Measurements from ENCODE around the gene PTPRG.

The PTPRG gene

DNA sequence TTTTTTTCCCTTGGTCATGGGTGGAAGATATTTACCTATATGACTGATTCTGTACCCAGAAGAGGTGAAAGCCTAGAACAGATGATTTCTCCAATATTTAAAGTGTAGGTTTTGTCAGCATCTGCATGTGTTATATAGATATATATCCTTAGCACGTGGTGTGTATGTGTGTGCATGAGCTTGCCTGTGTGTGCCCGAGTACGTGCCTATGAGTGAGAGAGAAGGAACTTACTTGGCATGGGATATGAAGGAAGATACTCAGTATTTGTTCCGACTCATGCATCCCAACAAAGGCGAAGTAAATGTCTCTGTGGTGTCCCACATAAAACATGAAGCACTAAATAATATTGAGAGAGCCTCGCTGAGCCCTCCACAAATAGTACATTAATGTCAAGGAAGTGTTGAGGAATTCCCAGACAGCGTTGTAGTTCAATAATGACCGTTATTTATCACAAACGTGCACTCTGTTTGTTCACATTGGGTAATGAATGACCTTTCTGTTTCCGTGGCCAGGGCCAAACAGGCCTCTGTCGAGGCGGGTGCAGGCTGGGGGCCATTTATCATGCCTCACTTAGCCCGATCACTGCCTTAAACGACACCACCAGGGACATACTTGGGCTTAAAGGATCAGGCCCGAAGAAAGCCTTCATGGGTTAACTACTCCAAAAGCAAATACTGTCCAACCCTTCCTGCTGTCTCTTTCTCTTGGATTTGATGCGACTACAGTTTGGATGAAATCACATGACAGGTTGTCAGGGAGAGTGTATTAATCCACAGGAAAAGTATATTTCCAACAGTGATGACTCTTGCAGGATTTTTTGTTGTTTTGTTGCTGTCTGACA lies 267.7 kb downstream of the PTPRG start:
- no peak for DNase-seq (ENCODE audit: low spot score)

DNA sequence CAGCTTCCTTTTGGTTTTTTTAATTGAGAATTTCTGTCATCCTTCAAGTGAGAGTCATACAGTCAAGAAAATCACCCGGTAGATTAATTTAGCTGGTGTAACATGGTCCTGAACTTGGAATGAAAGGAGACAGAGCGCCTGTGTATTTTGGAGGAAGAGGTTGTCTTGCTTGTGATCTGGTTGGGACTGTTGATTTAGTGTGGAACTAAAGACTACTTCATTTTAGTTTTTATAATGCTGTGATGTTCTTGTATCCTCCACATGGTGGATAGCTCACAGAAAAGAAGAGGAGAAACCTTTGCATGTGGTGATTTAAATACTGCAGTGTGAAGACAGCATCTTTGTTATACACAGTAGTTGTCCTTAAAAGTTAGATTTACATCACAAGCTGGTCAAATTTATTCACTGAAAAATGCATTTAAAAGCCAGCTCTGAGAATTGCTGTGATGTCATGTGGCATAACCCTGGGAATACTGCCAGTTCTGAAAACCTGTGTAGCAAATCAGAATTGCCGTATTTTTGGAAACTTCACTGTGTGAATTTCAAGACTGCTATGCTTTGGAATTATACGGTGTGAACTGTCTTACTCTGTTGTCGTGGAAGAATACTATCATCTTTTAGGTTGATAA lies 268.5 kb downstream of the PTPRG start:
- no peak for DNase-seq (ENCODE audit: low spot score)

DNA sequence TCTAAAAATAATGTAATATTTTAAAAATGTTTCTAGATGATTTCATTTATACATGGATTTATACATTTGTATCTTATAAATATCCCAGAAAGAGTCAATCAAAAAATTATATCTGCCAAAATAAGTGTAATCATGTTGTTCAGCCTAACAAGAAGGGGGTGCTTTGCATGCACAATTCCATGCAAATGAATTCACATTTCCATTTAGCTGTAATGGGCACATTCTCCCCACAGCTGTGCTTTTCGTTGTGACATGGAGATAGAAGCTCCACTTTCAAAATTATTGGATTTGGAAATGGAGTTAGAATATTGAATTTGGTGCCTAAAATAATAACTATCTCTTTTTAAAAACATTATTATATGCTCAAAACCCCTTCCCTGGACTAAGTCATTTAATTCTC lies 270.6 kb downstream of the PTPRG start:
- no peak for DNase-seq (ENCODE audit: low spot score)

DNA sequence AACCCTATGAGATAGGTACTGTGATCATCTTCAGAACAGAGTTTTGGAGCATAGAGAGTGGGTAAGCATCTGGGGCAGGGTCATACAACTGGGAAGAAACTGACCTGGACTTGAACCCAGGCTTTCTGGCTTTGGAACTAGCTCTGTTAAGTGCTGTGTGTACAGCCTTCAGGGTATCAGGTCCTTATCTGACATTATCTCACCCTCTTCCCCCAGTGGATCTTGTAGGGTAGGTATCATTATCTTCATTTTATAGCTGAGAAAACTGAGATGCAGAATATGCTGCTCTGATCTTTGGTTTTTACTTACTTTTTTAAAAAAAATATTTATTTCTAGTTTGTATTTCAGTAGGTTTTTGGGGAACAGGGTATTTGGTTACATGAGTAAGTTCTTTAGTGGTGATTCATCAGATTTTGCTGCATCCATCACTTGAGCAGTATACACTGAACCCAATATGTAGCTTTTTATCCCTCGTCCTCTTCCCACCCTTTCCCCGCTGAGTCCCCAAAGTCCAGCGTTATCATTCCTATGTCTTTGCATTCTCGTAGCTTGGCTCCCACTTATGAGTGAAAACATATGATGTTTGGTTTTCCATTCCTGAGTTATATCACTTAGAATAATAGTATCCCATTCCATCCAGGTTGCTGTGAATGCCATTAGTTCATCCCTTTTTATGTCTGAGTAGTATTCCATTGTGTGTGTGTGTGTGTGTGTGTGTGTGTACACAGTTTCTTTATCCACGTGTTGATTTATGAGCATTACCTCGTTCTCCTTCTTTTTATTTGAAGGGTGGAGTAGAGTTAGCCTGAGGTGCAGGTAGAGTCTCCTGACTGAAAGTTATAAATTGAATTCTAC lies 271.2 kb downstream of the PTPRG start:
- no peak for DNase-seq (ENCODE audit: low spot score)

DNA sequence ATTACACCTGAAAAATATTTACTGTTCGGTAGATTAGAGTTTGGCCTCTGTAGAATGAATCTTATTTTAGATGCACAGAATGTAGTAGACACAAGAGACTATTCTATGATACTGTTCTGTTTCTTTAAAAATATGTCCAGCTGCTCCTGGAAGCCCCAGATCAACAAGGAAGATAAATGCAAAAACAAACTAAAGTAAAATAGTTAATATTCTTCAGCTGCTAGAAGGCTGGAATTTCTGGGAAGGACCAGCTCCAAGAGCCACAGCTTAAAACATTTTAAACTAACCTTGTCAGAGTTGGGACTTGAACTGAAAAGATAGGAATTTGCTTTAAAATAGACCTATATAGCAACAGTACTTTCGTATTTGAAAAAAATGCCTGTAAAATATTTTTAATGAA lies 277.9 kb downstream of the PTPRG start:
- DNase-seq (ENCODE audit: low spot score), result no peak

DNA sequence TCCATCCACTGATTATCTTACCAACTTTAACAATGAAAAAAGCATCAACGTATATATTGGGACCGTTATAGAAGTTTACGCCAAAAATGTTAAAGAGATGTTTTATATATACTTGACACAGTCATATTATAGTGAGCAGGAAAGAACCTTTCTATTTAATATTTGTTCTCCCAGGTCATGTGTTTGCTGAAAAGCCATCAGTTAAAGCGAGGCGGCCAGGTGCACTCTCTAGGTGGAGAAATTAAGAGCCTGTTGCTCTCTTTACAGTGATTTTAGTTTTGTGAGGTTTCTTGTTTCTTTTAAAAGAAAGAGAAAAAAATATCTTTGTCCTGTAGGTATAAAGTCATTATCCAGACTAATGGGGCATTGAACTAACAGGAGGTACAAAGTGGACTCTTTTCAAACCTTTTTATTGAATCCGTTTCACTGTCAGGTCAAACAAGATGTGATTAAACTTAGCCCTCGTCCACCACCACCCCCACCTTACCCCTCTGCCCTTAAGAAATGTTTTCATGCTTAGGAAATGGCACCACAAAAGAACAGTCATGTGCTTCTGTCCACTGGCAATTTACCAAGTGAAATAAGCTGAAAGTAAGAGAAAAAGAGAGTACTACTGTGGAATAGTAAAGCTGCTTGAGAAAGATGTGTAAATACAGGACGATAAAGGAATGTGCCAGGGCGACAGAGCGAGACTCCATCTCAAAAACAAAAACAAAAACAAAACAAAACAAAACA lies 279.9 kb downstream of the PTPRG start:
- DNase-seq (ENCODE audit: low spot score), result no peak

DNA sequence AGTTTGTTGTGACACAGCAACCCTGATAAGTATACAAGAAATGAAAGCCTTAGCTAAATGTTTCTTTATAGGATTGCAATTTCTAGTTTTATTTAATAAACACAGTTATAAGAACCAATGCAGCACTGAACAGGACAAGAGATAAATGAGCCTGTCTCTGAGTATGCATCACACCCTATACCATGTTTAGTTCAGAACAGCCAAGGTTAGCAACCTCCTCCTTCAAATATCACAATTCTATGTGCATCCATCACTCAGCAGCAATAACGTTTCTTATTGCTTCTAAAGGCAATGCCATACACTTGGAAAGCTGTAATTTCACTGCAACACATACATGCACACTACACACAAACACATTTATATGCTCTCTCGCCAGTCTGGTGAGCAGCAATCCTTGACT lies 280.6 kb downstream of the PTPRG start:
- DNase-seq (ENCODE audit: low spot score), result no peak

DNA sequence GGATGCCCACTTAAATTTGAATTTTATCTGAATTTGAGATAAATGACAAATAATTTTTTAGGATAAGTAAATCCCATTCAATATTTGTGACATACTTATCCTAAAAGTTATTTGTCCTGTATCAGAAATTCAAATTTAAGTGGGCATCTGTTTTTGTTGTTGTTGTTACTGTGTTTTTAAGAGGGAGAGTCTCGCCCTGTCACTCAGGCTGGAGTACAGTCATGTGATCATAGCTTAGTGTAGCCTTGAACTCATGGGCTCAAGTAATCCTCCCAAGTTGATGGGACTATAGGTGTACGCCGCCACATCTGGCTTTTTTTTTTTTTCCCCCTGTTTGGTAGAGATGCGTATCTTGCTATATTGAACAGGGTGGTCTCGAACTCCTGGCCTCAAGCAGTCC lies 283.0 kb downstream of the PTPRG start:
- DNase-seq (ENCODE audit: low spot score), result no peak

DNA sequence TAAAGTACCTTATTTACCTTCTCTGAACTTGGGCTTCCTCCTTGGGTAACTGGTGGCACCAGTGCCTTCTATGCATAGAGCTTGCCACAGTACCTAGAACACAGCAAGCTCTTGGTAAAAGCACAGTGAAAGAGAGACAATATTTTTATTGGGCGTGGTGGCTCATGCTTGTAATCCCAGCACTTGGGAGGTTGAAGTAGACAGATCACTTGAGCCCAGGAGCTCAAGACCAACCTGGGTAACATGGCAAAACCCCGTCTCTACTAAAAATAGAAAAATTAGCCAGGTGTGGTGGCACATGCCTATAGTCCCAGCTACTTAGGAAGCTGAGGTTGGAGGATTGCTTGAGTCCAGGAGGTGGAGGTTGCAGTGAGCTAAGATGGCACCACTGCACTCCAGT lies 285.1 kb downstream of the PTPRG start:
- no peak for DNase-seq (ENCODE audit: low spot score)

DNA sequence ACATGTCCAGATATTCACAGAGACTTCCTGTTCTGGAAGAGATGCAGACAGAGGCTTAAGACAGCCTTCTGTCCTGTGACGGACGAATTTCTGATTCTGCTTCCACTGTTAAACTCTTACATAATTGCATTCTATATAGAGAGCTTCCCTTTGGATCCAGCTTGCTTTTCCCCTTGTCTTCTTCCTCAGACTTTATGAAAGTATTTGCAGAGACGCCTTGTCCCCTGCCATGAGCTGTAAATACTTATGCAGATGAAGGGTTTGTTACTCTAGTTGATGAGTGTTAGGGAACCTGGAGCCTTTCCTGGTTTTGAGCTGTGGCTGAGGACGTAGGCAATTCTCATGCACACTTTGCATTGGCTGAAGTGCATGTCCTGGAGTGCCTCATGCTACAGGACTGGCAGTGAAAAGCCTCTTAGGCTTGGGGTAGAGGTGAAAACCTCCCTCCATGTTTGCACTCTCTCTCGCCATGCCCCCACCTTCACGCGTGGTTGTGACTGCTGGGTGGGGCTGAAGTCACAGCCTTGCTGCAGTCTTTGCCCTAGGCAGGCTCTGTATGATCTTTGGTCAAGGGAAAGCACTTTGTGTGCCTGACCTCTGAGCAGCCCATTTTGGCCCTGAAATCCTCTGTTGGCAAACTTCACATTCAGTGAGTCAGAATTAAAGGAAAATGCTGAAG lies 286.6 kb downstream of the PTPRG start:
- DNase-seq (ENCODE audit: low spot score), result no peak

DNA sequence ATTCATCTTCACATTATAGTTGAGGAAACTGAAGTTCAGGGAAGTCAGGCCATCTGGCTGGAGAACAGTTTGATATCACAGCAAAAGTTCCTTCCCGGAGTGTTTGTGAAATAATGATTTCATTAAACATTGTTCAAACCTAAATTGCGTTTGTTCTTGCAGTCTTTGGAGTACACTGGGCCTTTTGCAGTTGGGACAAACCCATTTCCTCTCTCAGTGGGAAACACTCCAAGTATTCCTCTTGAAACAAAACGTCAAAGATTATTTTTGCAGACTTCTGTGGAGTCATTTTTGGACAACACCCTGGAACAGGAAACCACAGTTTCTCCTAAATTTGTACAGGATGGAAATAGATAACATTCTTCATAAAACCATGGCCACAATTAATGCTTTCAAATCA lies 287.5 kb downstream of the PTPRG start:
- no peak for DNase-seq (ENCODE audit: low spot score)

DNA sequence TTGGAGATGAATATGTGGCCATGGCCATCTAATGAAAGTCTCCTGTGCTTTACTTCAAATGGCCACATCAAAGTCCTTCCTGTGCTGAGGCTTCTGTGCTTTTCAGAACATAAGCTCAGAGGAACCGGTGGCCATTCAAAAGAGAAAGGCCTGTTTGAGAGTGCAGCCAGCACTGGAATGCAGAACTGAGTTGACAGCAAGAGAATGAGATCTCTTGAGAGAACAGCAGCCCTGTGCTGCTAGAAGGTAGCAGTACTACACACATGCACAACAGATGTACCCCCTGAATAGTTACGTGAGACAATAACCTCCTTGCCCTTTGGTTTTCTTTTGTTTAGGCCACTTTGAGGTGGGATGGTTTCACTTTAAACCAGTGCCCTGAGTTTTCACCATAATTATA lies 292.5 kb downstream of the PTPRG start:
- DNase-seq (ENCODE audit: low spot score), result no peak

DNA sequence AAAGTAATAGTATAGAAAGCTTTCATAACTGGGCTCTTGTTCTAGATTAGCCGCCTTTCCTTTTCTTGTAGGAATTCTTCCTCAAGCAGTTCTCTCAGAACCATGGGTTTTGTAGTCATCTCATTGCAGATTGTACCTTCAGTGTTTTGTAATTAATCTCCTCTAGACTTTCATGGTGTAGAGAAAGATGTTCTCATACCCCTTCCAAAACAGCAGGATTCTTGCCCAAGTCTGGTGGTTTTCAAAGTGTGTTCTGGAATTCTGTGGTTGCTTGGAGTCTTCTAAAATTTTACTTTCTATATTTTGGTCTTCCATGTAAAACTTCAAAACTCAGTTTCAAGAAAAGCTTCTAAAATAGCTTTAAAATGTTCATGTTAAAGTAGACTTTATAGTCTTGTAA lies 293.8 kb downstream of the PTPRG start:
- DNase-seq (ENCODE audit: low spot score), result no peak

DNA sequence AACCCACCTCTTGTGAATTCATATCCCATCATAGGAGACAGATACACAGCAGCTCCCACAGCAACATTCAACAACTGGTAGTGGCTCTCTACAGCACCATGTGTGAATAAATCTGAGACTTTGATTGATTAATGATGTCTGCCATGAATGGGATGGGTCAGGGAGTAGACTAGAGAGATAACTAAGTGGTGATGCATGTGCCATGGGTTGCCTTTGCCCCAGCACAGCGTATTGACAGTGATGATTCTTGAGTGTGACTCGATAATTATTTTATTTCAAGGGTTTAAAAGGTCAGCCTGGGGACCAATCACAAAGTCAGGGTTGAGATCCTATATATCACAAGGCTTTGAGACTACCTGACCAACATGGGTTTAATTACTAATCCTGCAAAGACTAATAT lies 295.9 kb downstream of the PTPRG start:
- no peak for DNase-seq (ENCODE audit: low spot score)

DNA sequence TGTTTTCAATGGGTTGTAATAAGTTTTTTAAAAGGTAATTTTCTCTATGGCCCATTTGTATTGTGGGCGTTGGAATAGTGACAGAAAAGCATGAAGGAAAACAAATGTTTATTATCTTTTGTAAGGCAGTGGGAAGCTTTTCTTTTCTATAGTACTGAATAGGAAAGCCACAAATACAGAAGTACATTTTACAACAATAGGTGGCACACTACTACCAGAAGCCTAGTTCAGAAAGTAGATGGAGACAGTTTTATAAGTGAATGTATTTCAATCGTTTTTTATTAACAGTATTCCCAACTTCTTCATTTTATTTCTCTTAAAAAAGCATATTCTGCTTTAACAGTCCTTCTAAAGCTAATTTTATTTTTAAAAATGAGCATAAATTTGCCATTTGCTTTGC lies 296.7 kb downstream of the PTPRG start:
- peak; percentile 46 for DNase-seq (ENCODE audit: low spot score)

DNA sequence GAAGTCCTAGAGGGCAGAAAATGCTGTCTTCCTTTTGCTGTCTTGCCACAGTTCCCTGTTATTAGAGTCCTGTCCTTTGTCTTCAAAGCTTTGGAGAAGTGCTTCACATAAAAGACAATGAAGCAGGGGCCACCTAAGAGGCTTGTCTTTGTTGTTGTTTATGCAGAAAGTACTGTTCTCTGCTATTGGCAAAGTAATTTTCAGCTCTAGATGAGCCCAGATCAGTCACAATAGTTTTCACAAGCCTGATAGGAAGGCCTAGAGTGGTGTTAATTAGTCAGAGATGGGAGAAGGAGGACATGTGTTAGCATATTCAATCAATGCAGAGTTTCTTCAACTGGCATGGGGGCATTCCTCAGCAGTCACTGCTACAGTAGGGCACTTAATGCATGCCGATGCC lies 300.0 kb downstream of the PTPRG start:
- DNase-seq (ENCODE audit: low spot score), result no peak

DNA sequence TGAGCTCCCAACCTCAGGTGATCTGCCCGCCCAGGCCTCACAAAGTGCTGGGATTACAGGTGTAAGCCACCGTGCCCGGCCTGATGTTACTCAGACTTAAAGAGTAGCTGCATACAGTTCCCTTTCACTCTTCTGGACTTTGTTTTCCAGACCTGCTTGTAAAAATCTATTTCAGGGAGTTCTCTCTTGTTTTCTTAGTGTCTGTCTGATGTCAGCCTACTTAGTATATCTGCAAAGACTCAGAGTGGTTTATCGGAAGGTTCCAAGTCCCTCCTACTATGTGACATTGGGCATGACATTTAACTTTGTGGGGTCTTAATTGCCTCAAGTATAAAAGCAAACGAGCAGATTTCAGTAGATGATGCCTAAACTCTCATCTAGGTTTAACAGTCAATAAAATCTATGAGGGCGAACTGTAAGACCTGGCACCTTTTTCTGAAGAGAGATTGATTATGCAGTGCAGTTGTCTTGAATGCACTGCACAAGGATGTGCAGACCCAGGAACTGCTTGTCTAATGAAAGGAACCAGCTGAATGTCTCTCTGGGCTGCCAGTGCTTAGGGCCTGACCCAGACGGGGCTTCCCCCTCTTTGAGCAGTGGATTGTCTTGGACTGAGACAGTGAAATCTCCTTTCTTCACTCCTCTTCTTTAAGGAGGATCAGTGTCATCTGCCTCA lies 301.4 kb downstream of the PTPRG start:
- no peak for DNase-seq (ENCODE audit: low spot score)

DNA sequence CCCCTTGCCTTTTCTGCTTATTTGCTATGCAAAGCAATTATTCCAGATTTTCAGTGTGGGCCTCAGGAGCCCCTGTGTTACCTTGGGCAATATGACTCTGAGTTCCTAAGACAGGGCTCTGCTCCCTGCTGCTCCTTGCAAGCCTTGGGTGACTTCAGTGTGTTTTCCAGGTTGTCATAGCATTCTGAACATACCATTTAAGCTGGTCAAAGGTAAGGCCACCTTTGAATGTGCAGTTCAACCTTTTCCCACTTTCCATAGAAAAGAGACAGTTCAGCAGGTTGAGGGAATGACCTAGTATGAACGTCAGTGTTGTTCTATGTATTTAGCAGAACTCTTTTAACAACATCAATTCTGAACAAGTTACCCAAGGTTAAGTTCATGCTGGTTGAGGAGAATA lies 302.2 kb downstream of the PTPRG start:
- no peak for DNase-seq (ENCODE audit: low spot score)

DNA sequence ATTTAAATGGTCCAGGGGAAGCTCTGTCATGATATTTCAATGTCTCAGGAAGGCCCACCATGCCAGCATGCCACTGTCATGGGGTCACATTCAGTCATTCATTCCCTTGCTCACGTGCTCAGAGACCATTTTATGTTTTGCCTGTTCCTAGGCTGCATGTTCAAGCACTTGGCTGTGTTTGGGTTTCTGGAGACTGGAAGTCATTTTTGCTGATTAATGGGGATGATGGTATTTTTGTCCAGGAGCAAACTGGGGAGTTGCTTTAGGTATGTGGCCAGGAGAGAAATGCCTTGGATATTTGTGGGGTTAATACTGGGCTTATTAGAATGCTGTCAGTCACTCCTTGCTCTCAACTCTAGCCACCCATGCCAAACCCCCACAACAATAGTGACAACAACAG lies 303.5 kb downstream of the PTPRG start:
- DNase-seq (ENCODE audit: low spot score), result no peak

DNA sequence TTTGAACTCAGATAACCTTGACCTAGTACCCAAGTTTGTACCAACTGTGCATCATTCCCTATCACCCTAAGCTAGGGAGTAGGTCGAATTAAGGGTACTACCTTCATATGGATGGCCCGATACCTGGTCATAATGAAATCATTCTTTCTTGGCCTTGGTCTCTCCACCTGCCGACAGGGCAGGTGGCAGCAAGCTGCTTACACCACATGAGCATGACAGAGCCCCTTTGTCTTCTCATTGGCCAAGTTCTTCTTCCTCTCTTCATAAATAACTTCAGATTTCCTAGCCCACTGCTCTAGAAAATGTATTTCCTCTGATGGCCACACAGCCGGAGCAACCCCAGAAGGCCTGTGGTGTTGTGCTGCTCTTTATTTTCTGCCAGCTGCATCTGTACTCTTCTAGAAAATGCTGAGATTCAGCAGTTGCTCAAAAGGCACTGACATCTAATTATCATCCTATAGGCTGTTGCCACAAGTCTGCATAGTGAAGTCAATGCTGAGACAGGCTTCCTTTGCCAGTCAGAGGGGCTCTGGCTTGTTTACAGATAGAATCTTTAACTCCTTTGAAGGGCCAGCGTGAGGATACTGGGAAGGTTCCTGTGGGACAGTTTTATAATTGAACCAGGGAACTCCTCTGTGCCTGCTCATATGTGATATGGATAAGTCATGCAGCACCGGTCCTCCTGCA lies 304.2 kb downstream of the PTPRG start:
- DNase-seq (ENCODE audit: low spot score), result no peak

DNA sequence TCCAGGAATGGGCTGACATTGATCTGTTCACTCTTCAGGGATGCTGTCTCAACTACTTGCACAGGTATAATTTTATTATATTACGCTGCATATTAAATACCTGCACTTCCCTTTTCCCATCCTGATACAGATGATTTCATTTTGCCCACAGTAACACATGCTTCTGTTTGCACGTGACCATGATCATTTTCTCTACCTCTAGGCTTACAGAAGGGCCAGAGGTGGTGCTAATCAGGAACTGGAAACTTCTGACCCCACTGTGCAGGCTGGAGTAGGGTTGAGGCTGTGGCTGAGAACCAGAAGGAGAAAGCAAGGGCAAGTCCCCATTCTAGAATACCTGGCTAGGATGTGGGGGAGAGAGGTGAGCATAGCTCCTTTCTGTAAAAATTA lies 304.8 kb downstream of the PTPRG start:
- no peak for DNase-seq (ENCODE audit: low spot score)

Measured in RKO (cell line).